Neural progenitor cell (in vitro differentiated cells): Measurements from ENCODE around the gene MRPL40.

Experiments used
- CTCF ChIP-seq: fragments of 200-600 bp; sonication (generic); IDR thresholded peaks from 2 replicates; pipeline ENCODE4 v1.5.1; 2017; ENCODE audit warnings: antibody characterized with exemption, mild to moderate bottlenecking
- EZH2 ChIP-seq: fragments of 200-600 bp; sonication (generic); IDR thresholded peaks from 2 replicates; pipeline ENCODE4 v1.6.1; 2017; ENCODE audit warnings: antibody characterized with exemption, mild to moderate bottlenecking, moderate library complexity

- TF ChIP-seq EZH2 (no peak), CTCF (no peak)
Measured at GRCh38 chr22:19467912-19468311, 35.6 kb downstream of the MRPL40 start.
